A549 (cell line): ENCODE measurements around the gene SRC.

Experiments used
- CBX2 ChIP-seq: fragments of 200-600 bp; sonication (generic); IDR thresholded peaks from 2 replicates; pipeline ENCODE4 v1.6.1; 2016; ENCODE audit warnings: low read depth, mild to moderate bottlenecking, borderline replicate concordance
- CEBPB ChIP-seq, 2 experiments: fragments of >200 bp in 1 of 2; sonication (Bioruptor Twin) in 1 of 2; formaldehyde crosslinking in 1 of 2; IDR thresholded peaks; 2 replicates each; pipeline ENCODE4 v1.6.1; 2012 to 2016
- CHD2 ChIP-seq: fragments of 150-350 bp; IDR thresholded peaks from 2 replicates; pipeline ENCODE4 v1.6.1; 2014; ENCODE audit warnings: low read length; ENCODE audit not compliant: partially characterized antibody
- CTCF ChIP-seq: fragments of >200 bp; sonication (Bioruptor Twin); formaldehyde crosslinking; IDR thresholded peaks from 3 replicates; pipeline ENCODE4 v1.5.1; 2016
- MAX ChIP-seq: IDR thresholded peaks from 2 replicates; pipeline ENCODE4 v1.6.1; 2012
- MAZ ChIP-seq: fragments of 150-350 bp; IDR thresholded peaks from 2 replicates; pipeline ENCODE4 v1.6.1; 2014; ENCODE audit warnings: antibody characterized with exemption, low read depth, low read length, borderline replicate concordance
- POLR2A ChIP-seq: IDR thresholded peaks from 2 replicates; pipeline ENCODE4 v1.6.1; 2012; ENCODE audit warnings: mild to moderate bottlenecking, low read length
- POLR2AphosphoS2 ChIP-seq: conservative IDR thresholded peaks from 2 replicates; pipeline ENCODE4 v1.6.1; 2012; ENCODE audit warnings: low read length, improper control_type of control experiment, inconsistent platforms
- RAD21 ChIP-seq, 2 experiments: fragments of >200 bp in 1 of 2; sonication (Bioruptor Twin) in 1 of 2; formaldehyde crosslinking in 1 of 2; IDR thresholded peaks in 1 of 2; conservative IDR thresholded peaks in 1 of 2; 2 replicates in 1 of 2; 3 replicates in 1 of 2; pipeline ENCODE4 v1.6.1; 2012 to 2018; ENCODE audit warnings: inconsistent platforms in 1 of 2
- REST ChIP-seq: fragments of 200-600 bp; sonication (generic); IDR thresholded peaks from 2 replicates; pipeline ENCODE4 v1.6.1; 2016; ENCODE audit warnings: antibody characterized with exemption, mild to moderate bottlenecking, moderate library complexity

- TF ChIP-seq CTCF, result no peak
- no peak for TF ChIP-seq POLR2A
- no peak for TF ChIP-seq CEBPB (IDR thresholded peaks at IDR 0.05)
- TF ChIP-seq POLR2AphosphoS2, result no peak
- TF ChIP-seq CBX2, result no peak
- TF ChIP-seq MAX, result no peak
- TF ChIP-seq CHD2, result no peak
- no peak for TF ChIP-seq MAZ
- no peak for TF ChIP-seq REST
- TF ChIP-seq RAD21 (conservative IDR thresholded peaks at IDR 0.05 in 1 of 2, IDR thresholded peaks at IDR 0.05 in 1 of 2), result no peak
Measured at GRCh38 chr20:37430044-37430443, 84.1 kb downstream of the SRC start.
